ENCODE data around the gene MINK1.
A peak's percentile ranks its signal among the peaks of the same experiment; 100 is the strongest.
"Not testable (repeated sequence)": the region's sequence is repeated elsewhere in the genome, so short reads cannot be mapped to it uniquely, and the experiment has no call there.

Gene MINK1

GRCh38 chr17:4913994-4914393 is 80.9 kb downstream of the MINK1 start:
- DNase-seq (ENCODE audit: low read depth): no peak
- no peak overlapping the region for H3K4me3 ChIP-seq (ENCODE audit: low read depth, low read length)

DNA sequence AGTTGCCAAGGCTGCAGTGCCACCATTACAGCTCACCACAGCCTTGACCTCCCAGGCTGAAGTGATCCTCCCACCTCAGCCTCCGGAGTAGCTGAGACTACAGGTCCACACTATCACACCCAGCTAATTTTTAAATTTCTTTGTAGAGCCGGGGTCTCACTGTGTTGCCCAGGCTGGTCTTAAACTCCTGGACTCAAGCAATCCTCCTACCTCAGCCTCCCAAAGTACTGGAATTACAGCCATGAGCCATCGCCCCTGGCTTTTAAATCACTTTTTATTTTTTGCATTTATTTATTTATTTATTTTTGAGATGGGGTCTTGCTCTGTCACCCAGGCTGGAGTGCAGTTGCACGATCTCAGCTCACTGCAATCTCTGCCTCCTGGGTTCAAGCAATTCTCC is 81.4 kb downstream of the MINK1 start:
- not testable (repeated sequence) for H3K4me3 ChIP-seq (ENCODE audit: low read depth, low read length); DNase-seq (ENCODE audit: low read depth)

DNA sequence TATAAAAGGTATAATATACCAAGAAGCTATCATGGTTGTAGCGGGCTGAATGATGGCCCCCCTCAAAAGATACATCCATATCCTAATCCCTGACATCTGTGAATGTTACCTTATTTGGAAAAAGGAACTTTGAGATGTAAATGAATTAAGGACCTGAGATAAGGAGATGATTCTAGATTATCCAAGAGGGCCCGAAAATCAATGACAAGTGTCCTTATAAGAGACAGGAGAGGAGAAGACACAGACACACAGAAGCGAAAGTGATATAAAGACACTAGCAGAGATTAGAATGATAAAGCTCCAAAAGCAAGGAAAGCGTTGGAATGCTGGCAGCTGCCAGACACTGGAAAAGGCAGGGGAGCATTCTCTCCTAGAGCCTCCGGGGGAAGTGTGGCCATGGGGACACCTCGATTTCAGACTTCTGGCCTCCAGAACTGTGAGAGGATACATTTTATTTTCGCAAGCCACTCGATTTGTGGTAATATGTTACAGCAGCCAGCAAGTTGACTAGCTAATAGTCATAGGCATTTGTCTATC is 86.4 kb downstream of the MINK1 start:
- H3K4me3 ChIP-seq (ENCODE audit: low read depth, low read length): no peak overlapping the region
- no peak for DNase-seq (ENCODE audit: low read depth)

- peak; percentile 49 for DNase-seq (ENCODE audit: low read depth)
These were observed 87.4 kb downstream of the MINK1 start for GRCh38 chr17:4920351-4921048.

DNA sequence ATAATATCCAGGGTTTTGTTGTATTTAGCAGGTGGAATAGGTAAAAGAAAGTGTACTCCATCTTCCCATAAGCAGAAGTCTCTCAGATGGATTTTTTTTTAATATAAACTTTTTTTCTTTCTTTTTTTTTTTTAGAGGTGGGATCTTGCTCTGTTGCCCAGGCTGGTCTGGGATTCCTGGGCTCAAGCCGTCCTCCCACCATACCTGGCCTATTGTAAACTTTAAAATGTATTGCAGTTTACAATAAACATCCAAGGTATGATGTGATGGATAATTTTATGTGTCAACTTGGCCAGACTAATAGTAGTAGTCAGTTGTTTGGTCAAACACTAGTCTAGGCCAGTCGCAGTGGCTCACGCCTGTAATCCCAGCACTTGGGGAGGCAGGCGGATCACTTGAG is 88.2 kb downstream of the MINK1 start:
- no peak for DNase-seq (ENCODE audit: low read depth)
- no peak overlapping the region for H3K4me3 ChIP-seq (ENCODE audit: low read depth, low read length)

More at GRCh38 chr17:4920351-4921048, 87.4 kb downstream of the MINK1 start:
- no peak overlapping the region for H3K4me3 ChIP-seq (ENCODE audit: low read depth, low read length)

DNA sequence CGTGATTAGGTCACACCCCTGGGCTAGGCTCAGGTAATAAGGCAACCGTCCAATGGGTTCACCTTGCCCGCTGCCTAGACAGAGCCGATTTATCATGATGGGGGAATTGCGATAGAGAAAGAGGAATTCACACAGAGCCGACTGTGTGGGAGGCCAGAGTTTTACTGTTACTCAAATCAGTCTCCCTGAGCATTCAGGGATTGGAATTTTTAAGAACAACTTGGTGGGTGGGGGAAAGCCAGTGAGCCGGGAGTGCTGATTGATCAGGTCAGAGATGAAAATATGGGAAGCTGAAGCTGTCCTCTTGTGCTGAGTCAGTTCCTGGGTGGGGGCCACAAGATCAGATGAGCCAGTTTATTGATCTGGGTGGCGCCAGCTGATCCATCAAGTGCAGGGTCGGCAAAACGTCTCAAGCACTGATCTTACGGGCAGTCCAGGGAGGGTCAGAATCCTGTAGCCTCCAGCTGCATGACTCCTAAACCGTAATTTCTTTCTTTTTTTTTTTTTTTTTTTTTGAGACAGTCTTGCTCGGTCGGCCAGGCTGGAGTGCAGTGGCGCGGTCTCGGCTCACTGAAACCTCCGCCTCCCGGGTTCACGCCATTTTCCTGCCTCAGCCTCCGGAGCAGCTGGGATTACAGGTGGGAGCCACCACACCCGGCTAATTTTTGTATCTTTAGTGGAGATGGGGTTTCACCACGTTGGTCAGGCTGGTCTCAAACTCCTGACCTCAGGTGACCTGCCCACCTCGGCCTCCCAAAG is 93.6 kb downstream of the MINK1 start:
- not testable (repeated sequence) for H3K4me3 ChIP-seq (ENCODE audit: low read depth, low read length); DNase-seq (ENCODE audit: low read depth)

DNA sequence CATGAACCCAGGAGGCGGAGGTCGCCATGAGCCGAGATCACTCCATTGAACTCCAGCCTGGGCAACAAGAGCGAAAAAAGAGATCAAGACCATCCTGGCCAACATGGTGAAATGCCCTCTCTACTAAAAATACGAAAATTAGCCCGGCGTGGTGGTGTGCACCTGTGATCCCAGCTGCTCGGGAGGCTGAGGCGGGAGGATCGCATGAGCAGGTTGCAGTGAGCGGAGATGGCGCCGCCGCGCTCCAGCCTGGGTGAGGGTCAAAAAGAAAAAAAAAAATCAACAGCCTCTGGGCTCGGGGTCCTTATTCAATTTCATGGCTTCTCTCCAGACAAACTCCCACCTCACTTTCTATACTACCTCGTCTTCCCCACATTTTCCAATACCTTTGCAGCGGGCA is 95.7 kb downstream of the MINK1 start:
- no peak overlapping the region for H3K4me3 ChIP-seq (ENCODE audit: low read depth, low read length)
- DNase-seq (ENCODE audit: low read depth): no peak

DNA sequence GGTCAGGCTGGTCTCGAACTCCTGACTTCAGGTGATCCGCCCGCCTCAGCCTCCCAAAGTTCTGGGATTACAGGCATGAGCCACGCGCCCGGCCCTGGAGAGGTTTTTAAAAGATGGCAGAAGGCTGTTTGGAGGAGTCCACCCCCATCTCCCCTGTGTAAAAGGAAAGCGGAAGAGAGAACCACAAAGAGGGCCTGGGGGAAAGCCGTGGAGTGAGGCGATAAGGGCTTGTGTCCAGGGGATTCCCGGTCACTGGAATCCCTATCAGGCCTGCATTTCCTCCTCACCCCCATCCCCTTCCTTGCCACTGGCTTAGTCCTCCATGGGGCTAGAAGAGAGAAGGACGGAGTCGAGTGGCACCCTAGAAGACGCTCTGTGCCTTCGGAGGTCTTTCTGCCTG is 98.8 kb downstream of the MINK1 start, which contains the start of gene GP1BA:
GP1BA (plus strand) TSS at position 315 of the 400 bp plus-strand sequence. CDS start 328 bp downstream, outside the sequence.
- no peak for DNase-seq (ENCODE audit: low read depth)
- H3K4me3 ChIP-seq (ENCODE audit: low read depth, low read length): no peak within 1 kb of the TSS

- no peak overlapping the region for H3K4me3 ChIP-seq (ENCODE audit: low read depth, low read length)
- DNase-seq (ENCODE audit: low read depth): no peak
These were observed 99.6 kb downstream of the MINK1 start for GRCh38 chr17:4932756-4933155.

GRCh38 chr17:4933646-4934045 is 100.5 kb downstream of the MINK1 start:
- no peak overlapping the region for H3K4me3 ChIP-seq (ENCODE audit: low read depth, low read length)
- DNase-seq (ENCODE audit: low read depth): no peak

DNA sequence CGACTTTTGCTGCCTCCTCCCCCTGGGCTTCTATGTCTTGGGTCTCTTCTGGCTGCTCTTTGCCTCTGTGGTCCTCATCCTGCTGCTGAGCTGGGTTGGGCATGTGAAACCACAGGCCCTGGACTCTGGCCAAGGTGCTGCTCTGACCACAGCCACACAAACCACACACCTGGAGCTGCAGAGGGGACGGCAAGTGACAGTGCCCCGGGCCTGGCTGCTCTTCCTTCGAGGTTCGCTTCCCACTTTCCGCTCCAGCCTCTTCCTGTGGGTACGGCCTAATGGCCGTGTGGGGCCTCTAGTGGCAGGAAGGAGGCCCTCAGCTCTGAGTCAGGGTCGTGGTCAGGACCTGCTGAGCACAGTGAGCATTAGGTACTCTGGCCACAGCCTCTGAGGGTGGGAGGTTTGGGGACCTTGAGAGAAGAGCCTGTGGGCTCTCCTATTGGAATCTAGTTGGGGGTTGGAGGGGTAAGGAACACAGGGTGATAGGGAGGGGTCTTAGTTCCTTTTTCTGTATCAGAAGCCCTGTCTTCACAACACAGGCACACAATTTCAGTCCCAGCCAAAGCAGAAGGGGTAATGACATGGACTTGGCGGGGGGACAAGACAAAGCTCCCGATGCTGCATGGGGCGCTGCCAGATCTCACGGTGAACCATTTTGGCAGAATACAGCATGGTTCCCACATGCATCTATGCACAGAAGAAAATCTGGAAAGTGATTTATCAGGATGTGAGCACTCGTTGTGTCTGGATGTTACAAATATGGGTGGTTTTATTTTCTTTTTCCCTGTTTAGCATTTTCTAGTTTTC is 101.2 kb downstream of the MINK1 start:
- no peak for DNase-seq (ENCODE audit: low read depth)
- H3K4me3 ChIP-seq (ENCODE audit: low read depth, low read length): no peak overlapping the region

- no peak for DNase-seq (ENCODE audit: low read depth)
- no peak overlapping the region for H3K4me3 ChIP-seq (ENCODE audit: low read depth, low read length)
These were observed 102.5 kb downstream of the MINK1 start for GRCh38 chr17:4935650-4936049.

DNA sequence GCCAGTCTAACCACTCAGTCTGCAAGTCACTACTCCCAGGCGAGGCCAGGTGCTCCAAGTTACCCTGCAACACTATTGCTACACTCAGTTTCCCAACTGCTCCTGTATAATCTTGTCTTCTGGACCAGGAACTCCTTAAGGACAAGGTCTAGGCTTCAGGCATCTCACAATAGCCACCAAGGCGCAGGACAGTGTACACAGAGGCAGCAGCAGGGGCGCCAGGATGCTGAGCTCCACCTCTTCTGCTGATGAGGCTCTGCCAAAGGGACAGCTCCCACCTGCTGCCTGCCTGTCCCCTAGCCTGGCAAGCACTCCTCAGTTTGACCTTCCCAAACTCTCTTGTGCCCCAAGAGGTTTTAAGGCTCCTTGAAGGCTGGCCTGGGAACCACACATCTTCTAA is 103.3 kb downstream of the MINK1 start:
- H3K4me3 ChIP-seq (ENCODE audit: low read depth, low read length): no peak overlapping the region
- no peak for DNase-seq (ENCODE audit: low read depth)

- DNase-seq (ENCODE audit: low read depth): no peak
- H3K4me3 ChIP-seq (ENCODE audit: low read depth, low read length): no peak overlapping the region
These were observed 104.4 kb downstream of the MINK1 start for GRCh38 chr17:4937553-4937952.

GRCh38 chr17:4938069-4938491 is 104.9 kb downstream of the MINK1 start:
- DNase-seq (ENCODE audit: low read depth): no peak

DNA sequence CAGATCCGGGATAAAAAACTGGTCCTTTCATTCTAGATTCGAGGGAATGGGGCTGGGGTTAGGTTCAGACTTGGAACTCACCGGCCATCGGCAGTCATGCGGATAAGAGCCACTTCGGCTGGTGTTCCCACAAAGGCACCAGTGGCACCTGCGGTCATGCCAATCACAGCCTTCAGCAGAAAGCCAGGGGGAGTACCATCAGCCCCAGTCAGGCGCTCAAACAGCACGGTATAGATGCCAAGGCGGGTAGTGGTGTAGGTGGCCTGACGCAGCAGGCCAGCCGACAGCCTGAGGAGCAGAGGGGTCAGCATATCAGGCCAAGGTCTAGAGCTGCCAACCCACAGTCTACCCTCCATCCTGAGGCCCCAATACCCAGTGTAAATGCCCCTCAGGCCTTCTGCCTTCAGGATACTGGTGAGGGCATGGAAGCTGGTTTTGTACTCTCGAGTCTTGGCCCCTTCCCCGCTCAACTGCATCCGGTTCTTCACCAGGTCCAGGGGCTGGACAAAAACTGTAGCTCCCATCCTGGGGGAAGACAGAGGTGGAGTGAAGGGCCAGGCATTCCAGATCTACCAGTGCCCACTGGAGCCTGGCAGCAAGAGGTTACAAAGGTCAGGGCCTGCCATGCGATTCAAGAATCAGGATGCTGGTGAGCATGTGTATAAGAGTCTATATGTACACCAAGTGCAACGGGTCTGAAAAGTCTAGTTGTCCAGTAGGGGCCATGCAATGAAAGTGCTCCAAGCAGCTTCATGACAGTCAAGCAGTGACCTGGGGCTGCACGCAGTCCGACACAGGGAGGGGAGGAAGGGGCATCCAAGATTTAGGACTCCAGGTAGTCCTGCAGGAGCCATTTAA is 105.8 kb downstream of the MINK1 start:
- peak overlapping the region; percentile 91 for H3K4me3 ChIP-seq (ENCODE audit: low read depth, low read length)
- no peak for DNase-seq (ENCODE audit: low read depth)

More at GRCh38 chr17:4938069-4938491, 104.9 kb downstream of the MINK1 start:
- no peak overlapping the region for H3K4me3 ChIP-seq (ENCODE audit: low read depth, low read length)

GRCh38 chr17:4939546-4939795 is 106.3 kb downstream of the MINK1 start:
- DNase-seq (ENCODE audit: low read depth): no peak
- H3K4me3 ChIP-seq (ENCODE audit: low read depth, low read length): peak overlapping the region; percentile 91

GRCh38 chr17:4939796-4940554 is 106.8 kb downstream of the MINK1 start, which contains the start of the genes RNF167 and SLC25A11:
TSS of gene RNF167 (plus strand) at chr17:4940268. CDS start at chr17:4940910, 642 bp downstream.
TSS of gene SLC25A11 (minus strand) at chr17:4940046. CDS start at chr17:4939910, 136 bp downstream.
- peak; percentile 99 for DNase-seq (ENCODE audit: low read depth)
- H3K4me3 ChIP-seq (ENCODE audit: low read depth, low read length): peak within 1 kb of the TSS; percentile 91

Data from skeletal muscle cell (primary cell).